Uterus (tissue), 4 donors: ENCODE measurements around the gene MYH10. TPM values are rescaled to one million over a fixed set of nuclear protein-coding genes. Genes with fewer than 3 reads are reported as not detected.

Source experiments
- DNase-seq, 2 donors: peaks; one replicate each; pipeline ENCODE4 v3.0.0-alpha.2; 2019 to 2020
- H3K27ac ChIP-seq, 2 donors: fragments of 200-600 bp; sonication (generic); 1 replicate in 1 of 2; 2 replicates in 1 of 2; pipeline ENCODE4 v1.5.1; 2016 to 2018
- H3K27me3 ChIP-seq, 2 donors: fragments of 200-600 bp; sonication (generic); one replicate each; pipeline ENCODE4 v1.5.1; 2018 to 2019; ENCODE audit warnings: control low read depth in 1 of 2
- H3K36me3 ChIP-seq, 2 donors: fragments of 200-600 bp; sonication (generic); one replicate each; pipeline ENCODE4 v1.5.1; 2019; ENCODE audit warnings: control low read depth in 1 of 2
- H3K4me1 ChIP-seq, 2 donors: fragments of 200-600 bp; sonication (generic); one replicate each; pipeline ENCODE4 v1.5.1; 2018 to 2019; ENCODE audit warnings: control low read depth in 1 of 2
- H3K4me3 ChIP-seq, 2 donors: fragments of 200-600 bp; sonication (generic); 1 replicate in 1 of 2; 2 replicates in 1 of 2; pipeline ENCODE4 v1.5.1; 2018 to 2019; ENCODE audit warnings: mild to moderate bottlenecking in 1 of 2
- H3K9me3 ChIP-seq, 2 donors: fragments of 200-600 bp; sonication (generic); one replicate each; pipeline ENCODE4 v1.5.1; 2019; ENCODE audit warnings: control low read depth in 1 of 2
- CTCF ChIP-seq, 4 experiments: fragments of 200-600 bp in 2 of 4; fragments of 450-650 bp in 2 of 4; sonication (generic) in 2 of 4; IDR thresholded peaks; one replicate each; pipeline ENCODE4 v1.5.1; 2016 to 2019; ENCODE audit warnings: antibody characterized with exemption in 4 of 4, mild to moderate bottlenecking in 2 of 4, moderate library complexity in 1 of 4
- POLR2A ChIP-seq, 2 donors: fragments of 450-650 bp; IDR thresholded peaks; one replicate each; pipeline ENCODE4 v1.6.1; 2016; ENCODE audit warnings: antibody characterized with exemption in 2 of 2, mild to moderate bottlenecking in 1 of 2, moderate library complexity in 1 of 2
- intact Hi-C: fragments of 100-400 bp; cut with DNase I; formaldehyde crosslinking; loops from one replicate; pipeline ENCODE4 v1.15.1; 2023; ENCODE audit warnings: low total_unique reads
- total RNA-seq, 4 donors: library from RNA; depleted of rRNA in 3 of 4; stranded (reverse); fragments of >200 nt in 3 of 4; gene quantifications; one replicate each; pipeline versions ENCODE4 v1.1.0 to v1.2.4, GENCODE V29; 2014 to 2023
- donor health status: DM: yes; HTN: yes; CAD: no.

MYH10 gene
- total RNA-seq, 4 donors from 2014 or later = 39.1 to 229 (median 65.0) TPM

GRCh38 chr17:8649157-8650118, 18.9 kb upstream of the MYH10 start:
- intact Hi-C loops = no loop called here
- H3K4me3 ChIP-seq = no peak overlapping the region
- no peaks in the 10 kb centered on the region for H3K9me3 ChIP-seq
- DNase-seq = peak; percentile 65 to 74
- H3K27ac ChIP-seq = peak overlapping the region; percentile 60 to 71
- H3K4me1 ChIP-seq = no peaks in the 10 kb centered on the region
- no peaks in the 10 kb centered on the region for H3K36me3 ChIP-seq
- no peak for TF ChIP-seq POLR2A (IDR thresholded peaks at IDR 0.05)
- TF ChIP-seq CTCF (IDR thresholded peaks at IDR 0.05) = no peak
- no peaks in the 10 kb centered on the region for H3K27me3 ChIP-seq

- DNase-seq = no peak
- H3K4me3 ChIP-seq = no peak overlapping the region
- H3K9me3 ChIP-seq = no peaks in the 10 kb centered on the region
- H3K27ac ChIP-seq = no peak overlapping the region
- TF ChIP-seq CTCF (IDR thresholded peaks at IDR 0.05) (no peak), POLR2A (IDR thresholded peaks at IDR 0.05) (no peak)
- no peaks in the 10 kb centered on the region for H3K27me3 ChIP-seq
- H3K4me1 ChIP-seq = no peaks in the 10 kb centered on the region
- no peaks in the 10 kb centered on the region for H3K36me3 ChIP-seq
- intact Hi-C loops = no loop called here
Observed at GRCh38 chr17:8647956-8648355, 17.4 kb upstream of the MYH10 start.

- Histone ChIP-seq H3K4me1 (no peaks in the 10 kb centered on the region), H3K4me3 (no peak overlapping the region), H3K36me3 (no peaks in the 10 kb centered on the region), H3K27me3 (no peaks in the 10 kb centered on the region), H3K27ac (no peak overlapping the region), H3K9me3 (no peaks in the 10 kb centered on the region)
- DNase-seq = no peak
- intact Hi-C loops = no loop called here
- TF ChIP-seq CTCF (IDR thresholded peaks at IDR 0.05) = no peak
- TF ChIP-seq POLR2A (IDR thresholded peaks at IDR 0.05) = no peak
Observed at GRCh38 chr17:8647202-8647601, 16.7 kb upstream of the MYH10 start.

DNA sequence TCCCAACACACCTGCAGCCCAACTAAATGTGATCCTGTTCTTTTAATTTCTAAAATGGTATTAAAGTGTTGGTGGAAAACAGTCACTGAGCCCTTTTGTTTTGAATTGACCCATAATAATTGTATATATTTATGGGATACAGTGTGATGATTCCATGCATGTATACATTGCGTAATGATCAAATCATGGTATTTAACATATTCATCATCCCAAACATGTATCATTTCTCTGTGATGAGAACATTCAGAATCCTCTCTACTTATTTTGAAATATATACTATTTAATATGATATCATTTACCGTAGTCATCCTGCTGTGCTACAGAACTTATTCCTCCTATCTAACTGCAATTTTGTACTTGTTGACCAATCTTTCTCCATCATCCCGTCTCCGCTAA, 14.0 kb upstream of the MYH10 start:
- no peak overlapping the region for H3K4me3 ChIP-seq
- no peak for TF ChIP-seq POLR2A (IDR thresholded peaks at IDR 0.05)
- no peak for TF ChIP-seq CTCF (IDR thresholded peaks at IDR 0.05)
- no peak overlapping the region for H3K27ac ChIP-seq
- DNase-seq = no peak
- intact Hi-C loops = no loop called here
- no peaks in the 10 kb centered on the region for H3K4me1 ChIP-seq
- no peaks in the 10 kb centered on the region for H3K27me3 ChIP-seq
- no peaks in the 10 kb centered on the region for H3K9me3 ChIP-seq
- H3K36me3 ChIP-seq = no peaks in the 10 kb centered on the region

DNA sequence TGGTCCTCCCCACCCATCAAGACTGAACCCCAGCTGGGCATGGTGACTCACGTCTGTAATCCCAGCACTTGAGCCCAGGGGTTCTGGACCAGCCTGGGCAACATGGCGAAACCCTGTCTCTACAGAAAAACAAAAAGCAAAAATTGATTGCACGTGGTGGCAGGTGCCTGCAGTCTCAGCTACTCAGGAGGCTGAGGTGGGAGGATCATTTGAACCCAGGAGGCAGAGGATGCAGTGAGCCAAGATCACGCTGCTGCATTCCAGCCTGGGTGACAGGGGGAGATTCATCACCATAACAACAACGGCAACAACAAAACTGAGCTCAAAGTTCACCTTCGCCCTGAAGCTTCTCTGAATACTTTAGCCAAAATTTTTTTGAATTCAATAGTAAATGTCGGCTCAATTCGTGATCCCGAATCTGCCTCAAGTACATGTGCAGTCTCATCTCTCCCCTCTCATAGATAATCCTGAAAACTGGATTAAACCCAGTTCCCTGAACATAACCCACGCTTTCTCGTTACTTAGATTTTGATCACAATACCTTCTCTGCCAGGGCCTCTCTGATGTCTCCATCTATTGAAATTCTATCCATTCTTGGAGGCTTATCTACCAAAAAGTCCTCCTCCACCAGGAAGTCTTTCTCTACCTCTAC, 13.5 kb upstream of the MYH10 start:
- no peaks in the 10 kb centered on the region for H3K36me3 ChIP-seq
- no peaks in the 10 kb centered on the region for H3K9me3 ChIP-seq
- no peaks in the 10 kb centered on the region for H3K27me3 ChIP-seq
- no peak for TF ChIP-seq CTCF (IDR thresholded peaks at IDR 0.05)
- no peak for TF ChIP-seq POLR2A (IDR thresholded peaks at IDR 0.05)
- intact Hi-C loops = no loop called here
- H3K27ac ChIP-seq = no peak overlapping the region
- DNase-seq = no peak
- H3K4me1 ChIP-seq = no peaks in the 10 kb centered on the region
- H3K4me3 ChIP-seq = no peak overlapping the region
